Testis (tissue), 2 donors: ENCODE measurements around the gene AHDC1.

Experiments
- POLR2A ChIP-seq: fragments of 450-650 bp; IDR thresholded peaks from one replicate; pipeline ENCODE4 v1.6.1; 2017; ENCODE audit warnings: antibody characterized with exemption, mild to moderate bottlenecking, moderate library complexity
- TF ChIP-seq, protein P1 (sequence below), 3 experiments: fragments of 450-650 bp in 2 of 3; fragments of 200-600 bp in 1 of 3; sonication (generic) in 1 of 3; IDR thresholded peaks; one replicate each; pipeline ENCODE4 v1.5.1; 2016 to 2019; ENCODE audit warnings: antibody characterized with exemption in 3 of 3, mild to moderate bottlenecking in 2 of 3, moderate library complexity in 1 of 3

- no peak for TF ChIP-seq POLR2A
- TF ChIP-seq, protein P1, sequence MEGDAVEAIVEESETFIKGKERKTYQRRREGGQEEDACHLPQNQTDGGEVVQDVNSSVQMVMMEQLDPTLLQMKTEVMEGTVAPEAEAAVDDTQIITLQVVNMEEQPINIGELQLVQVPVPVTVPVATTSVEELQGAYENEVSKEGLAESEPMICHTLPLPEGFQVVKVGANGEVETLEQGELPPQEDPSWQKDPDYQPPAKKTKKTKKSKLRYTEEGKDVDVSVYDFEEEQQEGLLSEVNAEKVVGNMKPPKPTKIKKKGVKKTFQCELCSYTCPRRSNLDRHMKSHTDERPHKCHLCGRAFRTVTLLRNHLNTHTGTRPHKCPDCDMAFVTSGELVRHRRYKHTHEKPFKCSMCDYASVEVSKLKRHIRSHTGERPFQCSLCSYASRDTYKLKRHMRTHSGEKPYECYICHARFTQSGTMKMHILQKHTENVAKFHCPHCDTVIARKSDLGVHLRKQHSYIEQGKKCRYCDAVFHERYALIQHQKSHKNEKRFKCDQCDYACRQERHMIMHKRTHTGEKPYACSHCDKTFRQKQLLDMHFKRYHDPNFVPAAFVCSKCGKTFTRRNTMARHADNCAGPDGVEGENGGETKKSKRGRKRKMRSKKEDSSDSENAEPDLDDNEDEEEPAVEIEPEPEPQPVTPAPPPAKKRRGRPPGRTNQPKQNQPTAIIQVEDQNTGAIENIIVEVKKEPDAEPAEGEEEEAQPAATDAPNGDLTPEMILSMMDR (IDR thresholded peaks at IDR 0.05): no peak
Measured at GRCh38 chr1:27598902-27599528, 4.9 kb downstream of the AHDC1 start.
